ENCODE data around the gene EXT2. TPM values are rescaled to one million over a fixed set of nuclear protein-coding genes. Genes with fewer than 3 reads are reported as not detected.

Gene EXT2
- total RNA-seq = 83.1 and 97.7 TPM in 2 replicates

DNA sequence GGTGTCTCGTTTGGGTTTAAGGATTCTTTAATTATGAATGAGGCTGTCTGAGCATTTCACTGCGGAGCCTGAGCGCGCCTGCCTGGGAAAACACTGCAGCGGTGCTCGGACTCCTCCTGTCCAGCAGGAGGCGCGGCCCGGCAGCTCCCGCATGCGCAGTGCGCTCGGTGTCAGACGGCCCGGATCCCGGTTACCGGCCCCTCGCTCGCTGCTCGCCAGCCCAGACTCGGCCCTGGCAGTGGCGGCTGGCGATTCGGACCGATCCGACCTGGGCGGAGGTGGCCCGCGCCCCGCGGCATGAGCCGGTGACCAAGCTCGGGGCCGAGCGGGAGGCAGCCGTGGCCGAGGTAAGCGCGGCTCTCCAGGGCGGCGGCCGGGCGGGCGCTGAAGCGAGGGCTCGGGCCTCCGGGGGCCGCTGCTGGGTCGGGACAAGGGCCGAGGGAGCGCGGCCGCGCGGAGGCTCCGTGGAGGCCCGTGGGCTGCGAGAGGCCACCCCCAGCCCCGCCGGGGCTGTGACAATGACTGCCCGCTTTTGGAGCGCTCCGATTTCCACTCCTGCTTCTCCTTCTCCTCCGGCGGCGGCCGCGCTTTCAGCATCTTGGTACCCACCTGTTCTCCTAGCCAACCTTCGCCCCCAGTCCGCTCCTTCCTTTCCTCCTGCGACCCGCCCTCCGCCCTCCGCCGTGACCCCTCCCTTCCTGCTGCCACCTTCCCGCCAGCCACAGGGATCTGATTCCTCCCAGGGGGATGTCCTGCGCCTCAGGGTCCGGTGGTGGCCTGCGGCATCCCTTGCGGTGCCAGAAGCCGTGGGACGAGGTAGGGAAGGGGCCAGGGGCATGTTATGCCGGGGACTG, at the start of gene EXT2:
EXT2 (plus strand) TSS at position 173 of the 854 bp plus-strand sequence. CDS start 12,035 bp downstream, outside the sequence.

DNA sequence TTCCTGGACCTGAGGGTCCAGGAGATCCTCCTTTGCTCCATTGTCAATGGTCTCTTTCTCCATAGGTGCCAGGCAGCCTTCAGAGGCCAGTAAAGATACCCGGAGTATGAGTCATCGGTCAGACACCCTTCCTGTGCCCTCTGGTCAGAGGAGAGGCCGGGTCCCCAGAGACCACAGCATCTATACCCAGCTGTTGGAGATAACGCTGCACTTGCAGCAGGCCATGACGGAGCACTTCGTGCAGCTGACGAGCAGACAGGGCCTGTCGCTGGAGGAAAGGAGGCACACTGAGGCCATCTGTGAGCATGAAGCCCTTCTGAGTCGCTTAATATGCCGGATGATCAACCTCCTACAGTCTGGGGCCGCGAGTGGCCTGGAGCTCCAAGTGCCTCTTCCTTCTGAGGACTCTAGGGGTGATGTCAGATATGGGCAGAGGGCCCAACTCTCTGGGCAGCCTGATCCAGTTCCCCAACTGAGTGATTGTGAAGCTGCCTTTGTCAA, 47.5 kb upstream of the EXT2 start, which contains the start of gene ACCSL:
ACCSL (plus strand) TSS at position 51 of the 501 bp plus-strand sequence; CDS start at position 107, 56 bp downstream.

DNA sequence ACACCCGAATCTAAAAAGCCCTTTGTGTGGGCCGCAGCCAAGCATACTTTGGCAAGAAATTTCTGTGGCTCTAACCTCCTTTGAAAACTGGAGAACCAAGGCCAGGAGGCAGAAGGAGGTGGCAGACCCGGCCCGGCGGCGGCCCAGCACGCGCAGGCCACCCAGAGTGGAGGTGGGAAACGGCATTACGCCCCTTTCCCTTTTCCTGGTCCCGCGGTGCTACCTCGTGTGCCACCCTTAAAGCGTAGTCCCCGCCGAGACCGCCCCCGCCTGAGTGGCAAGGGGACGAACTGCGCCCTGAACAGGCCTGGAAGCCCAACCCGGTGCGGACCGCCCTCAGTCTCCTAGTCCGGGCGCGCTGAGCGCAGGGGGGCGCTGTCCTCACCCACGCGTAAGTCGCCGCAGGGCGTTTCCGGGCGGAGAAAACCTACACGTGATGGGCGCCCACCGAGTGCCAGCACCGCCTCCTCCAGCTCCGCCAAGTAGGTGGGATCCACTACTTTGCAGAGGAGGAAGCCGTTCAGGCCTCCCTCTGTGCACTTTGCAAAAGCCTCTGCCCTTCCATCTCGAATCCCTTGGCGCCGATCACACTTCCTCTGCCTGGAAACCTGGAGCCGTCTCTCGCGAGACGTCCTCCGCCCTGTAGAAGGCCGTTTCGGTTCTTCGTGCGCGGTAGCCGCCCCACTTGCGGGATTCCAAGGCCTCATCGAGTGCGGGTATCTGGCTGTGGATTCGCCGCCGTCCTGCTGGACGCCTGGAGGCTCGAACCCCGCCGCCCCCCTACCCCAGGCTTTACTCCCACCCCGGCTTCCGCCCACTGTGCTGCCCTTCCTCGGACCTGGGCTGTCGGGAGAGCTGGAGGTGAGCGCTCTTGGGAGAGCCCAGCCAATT, 29.4 kb upstream of the EXT2 start, which contains the start of gene ACCS:
ACCS (plus strand) TSS at position 430 of the 891 bp plus-strand sequence. CDS start 1,358 bp downstream, outside the sequence.

Other genes starting within 250 kb of the EXT2 start
- 40.5 and 51.7 TPM in 2 replicates for gene ALKBH3, start 214.8 kb upstream of the EXT2 start, total RNA-seq
- 1.3 and 5.2 TPM in 2 replicates for gene C11orf96, start 153.0 kb upstream of the EXT2 start, total RNA-seq
- not detected in 2 replicates for gene ACCSL, start 47.7 kb upstream of the EXT2 start, total RNA-seq
- gene ACCS, start 29.4 kb upstream of the EXT2 start, total RNA-seq = 4.8 and 8.2 TPM in 2 replicates
- gene ALX4, start 214.5 kb downstream of the EXT2 start, total RNA-seq = not detected in 2 replicates

All from thoracic aorta endothelial cell (primary cell).